Progenitor cell of endocrine pancreas (in vitro differentiated cells): ENCODE measurements around the gene ORMDL1. TPM values are rescaled to one million over a fixed set of nuclear protein-coding genes. Genes with fewer than 3 reads are reported as not detected.

ENCODE experiments used
- DNase-seq: peaks from one replicate; pipeline ENCODE4 v3.0.0; 2021; ENCODE audit warnings: low spot score; ENCODE audit not compliant: unreplicated experiment
- H3K27ac Mint-ChIP-seq: 2 replicates; pipeline ENCODE4 v1.8.0; 2021; ENCODE audit warnings: mild to moderate bottlenecking, moderate library complexity, mixed read lengths
- H3K27me3 Mint-ChIP-seq: 2 replicates; pipeline ENCODE4 v1.8.0; 2021; ENCODE audit warnings: mixed read lengths
- H3K36me3 Mint-ChIP-seq: 2 replicates; pipeline ENCODE4 v1.8.0; 2022; ENCODE audit warnings: mixed read lengths; ENCODE audit not compliant: insufficient read depth
- H3K4me1 Mint-ChIP-seq: 2 replicates; pipeline ENCODE4 v1.8.0; 2021; ENCODE audit warnings: low read depth, mixed read lengths
- H3K4me3 Mint-ChIP-seq: 2 replicates; pipeline ENCODE4 v1.8.0; 2021; ENCODE audit warnings: low read depth, mild to moderate bottlenecking, moderate library complexity, mixed read lengths
- H3K9me3 Mint-ChIP-seq: 2 replicates; pipeline ENCODE4 v1.8.0; 2021; ENCODE audit warnings: low read depth, mixed read lengths
- long read RNA-seq: library from polyadenylated mRNA; unstranded; transcript quantifications from one replicate; pipeline ENCODE4 v2.0.0, GENCODE V29; 2020
- total RNA-seq: library from RNA; stranded (reverse); gene quantifications from 2 replicates; pipeline ENCODE4 v1.2.1, GENCODE V29; 2021
- TF ChIP-seq, protein P1 (sequence below): fragments of 200-600 bp; sonication (generic); IDR thresholded peaks from one replicate; pipeline ENCODE4 v1.5.0; 2021; ENCODE audit warnings: antibody characterized with exemption, mild to moderate bottlenecking; ENCODE audit not compliant: unreplicated experiment

ORMDL1 gene, protein sequence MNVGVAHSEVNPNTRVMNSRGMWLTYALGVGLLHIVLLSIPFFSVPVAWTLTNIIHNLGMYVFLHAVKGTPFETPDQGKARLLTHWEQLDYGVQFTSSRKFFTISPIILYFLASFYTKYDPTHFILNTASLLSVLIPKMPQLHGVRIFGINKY
- total RNA-seq = 74.1 and 84.9 TPM in 2 replicates
- long read RNA-seq, transcript ORMDL1-203 (4 exons, 2,009 nt) = minor isoform, 28 of 169 reads
- long read RNA-seq, transcript ORMDL1-202 (5 exons, 1,137 nt) = minor isoform, 24 of 169 reads
- long read RNA-seq, transcript ORMDL1-201 (3 exons, 2,692 nt) = major isoform, 69 of 169 reads
- long read RNA-seq, partial matches to known transcripts = 20 of 169 reads
- long read RNA-seq, other reads (novel, unspliced or antisense) = 27 of 169 reads

DNA sequence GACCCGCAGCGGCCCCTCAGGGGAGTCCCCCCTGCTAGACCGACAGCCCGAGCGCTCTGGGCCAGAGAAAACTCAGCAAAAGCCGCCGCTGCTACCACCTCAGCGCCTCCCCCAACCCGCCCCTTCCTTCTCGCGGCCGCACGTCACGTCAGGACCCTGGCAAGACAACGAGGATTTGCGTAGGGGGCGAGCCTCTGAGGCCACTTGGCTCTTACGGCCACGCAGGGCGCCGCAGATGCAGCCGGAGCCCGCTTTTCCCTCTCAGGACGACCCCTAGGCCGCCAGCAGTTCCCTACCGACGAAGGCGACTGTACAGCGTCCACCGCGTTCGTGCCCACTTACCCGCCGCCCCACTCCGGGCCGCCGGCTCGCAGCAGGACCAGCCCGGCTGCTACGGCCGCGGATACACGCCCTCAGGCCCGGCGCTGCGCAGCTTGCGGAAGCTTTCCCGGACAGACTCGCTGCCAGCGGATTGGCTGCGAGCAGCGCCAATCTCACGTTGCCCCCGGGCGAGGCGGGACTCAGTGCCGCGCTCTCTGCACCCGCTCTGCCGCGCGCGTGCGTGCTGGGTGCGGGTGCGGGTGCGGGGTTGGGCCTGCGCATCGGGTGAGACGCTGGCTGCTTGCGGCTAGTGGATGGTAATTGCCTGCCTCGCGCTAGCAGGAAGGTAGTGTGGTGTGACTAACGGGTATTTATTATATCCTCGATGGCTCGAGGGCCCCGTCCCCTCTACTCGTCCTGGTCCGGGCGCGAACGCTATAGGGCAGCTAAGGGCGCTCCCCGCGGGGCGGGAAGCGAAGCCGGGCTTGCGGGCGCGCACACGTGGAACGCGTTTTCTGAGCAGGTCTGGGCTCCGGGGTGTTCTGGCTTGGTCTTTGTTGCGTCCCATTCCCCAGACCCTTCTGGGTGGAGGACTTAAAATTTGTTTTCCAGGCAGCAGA is at the start of gene ORMDL1, which contains the start of gene PMS1:
Gene ORMDL1, minus strand, starts transcription at position 413 of the 941 bp plus-strand sequence. CDS start 1,744 bp downstream, outside the sequence.
Gene PMS1, plus strand, starts transcription at position 524 of the 941 bp plus-strand sequence. CDS start 7,360 bp downstream, outside the sequence.
- peaks cover 28% of the 10 kb centered on the region for H3K4me1 Mint-ChIP-seq
- peak within 1 kb of the TSS; percentile 93 for H3K4me3 Mint-ChIP-seq
- TF ChIP-seq, protein P1, sequence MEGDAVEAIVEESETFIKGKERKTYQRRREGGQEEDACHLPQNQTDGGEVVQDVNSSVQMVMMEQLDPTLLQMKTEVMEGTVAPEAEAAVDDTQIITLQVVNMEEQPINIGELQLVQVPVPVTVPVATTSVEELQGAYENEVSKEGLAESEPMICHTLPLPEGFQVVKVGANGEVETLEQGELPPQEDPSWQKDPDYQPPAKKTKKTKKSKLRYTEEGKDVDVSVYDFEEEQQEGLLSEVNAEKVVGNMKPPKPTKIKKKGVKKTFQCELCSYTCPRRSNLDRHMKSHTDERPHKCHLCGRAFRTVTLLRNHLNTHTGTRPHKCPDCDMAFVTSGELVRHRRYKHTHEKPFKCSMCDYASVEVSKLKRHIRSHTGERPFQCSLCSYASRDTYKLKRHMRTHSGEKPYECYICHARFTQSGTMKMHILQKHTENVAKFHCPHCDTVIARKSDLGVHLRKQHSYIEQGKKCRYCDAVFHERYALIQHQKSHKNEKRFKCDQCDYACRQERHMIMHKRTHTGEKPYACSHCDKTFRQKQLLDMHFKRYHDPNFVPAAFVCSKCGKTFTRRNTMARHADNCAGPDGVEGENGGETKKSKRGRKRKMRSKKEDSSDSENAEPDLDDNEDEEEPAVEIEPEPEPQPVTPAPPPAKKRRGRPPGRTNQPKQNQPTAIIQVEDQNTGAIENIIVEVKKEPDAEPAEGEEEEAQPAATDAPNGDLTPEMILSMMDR = peak; percentile 13
- H3K9me3 Mint-ChIP-seq = no peaks in the 10 kb centered on the region
- peaks cover 19% of the 10 kb centered on the region for H3K36me3 Mint-ChIP-seq
- H3K27me3 Mint-ChIP-seq = no peaks in the 10 kb centered on the region
- DNase-seq = peak; percentile 93
- H3K27ac Mint-ChIP-seq = peak within 1 kb of the TSS; percentile 95

DNA sequence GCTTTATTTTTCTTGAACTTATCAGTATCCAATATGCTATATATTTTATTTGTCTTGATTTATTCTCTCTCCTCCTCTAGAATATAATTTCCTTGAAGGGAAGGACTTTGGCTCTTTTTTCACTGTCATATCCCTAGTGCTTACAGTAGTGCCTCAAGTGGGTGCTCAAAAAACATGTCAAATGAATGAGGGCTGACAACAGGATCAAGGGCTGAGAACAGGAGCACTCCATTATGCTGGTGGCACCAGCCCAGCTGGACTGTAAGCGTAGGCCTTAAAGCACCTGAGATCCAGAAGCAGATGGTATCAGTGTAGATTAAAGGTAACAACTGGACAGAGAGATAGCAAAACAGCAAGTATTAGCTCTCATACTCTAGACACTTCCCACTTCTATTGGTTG is 46.4 kb upstream of the ORMDL1 start:
- Mint-ChIP-seq H3K27me3 (no peaks in the 10 kb centered on the region), H3K9me3 (no peaks in the 10 kb centered on the region), H3K4me1 (peaks cover 3% of the 10 kb centered on the region)

DNA sequence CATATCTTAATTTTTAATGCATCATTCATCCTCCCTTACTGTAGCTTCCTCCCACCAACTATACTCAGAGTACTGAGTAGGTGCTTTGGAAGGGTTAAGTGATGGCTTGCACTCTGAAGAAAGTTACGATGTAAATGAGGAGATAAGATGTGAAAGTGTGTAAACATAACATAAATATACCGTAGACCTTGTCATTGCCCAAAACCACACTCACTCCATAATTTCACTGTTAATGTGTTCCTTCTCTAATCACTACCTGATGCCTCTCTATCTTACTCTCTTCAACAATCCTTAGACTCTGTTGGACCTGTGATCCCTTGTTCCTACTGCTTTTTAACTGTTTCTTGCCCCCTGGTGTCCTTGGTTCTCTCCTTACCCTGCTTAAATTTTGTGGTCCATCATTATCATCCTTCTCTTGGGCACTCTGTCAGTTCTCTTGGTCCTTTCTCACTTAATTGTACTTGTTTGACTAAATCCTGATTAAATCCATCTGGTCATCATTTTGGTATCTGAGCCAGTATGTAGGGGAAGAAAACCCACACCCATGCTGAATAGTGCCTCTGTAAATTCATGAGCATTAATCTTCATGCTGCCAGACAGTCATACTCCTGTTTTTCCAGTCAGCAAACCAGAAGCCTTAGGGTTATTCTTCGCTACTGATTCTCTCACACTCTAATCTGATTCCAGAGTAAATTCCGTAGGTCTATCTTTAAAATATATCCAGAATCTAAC is 45.1 kb upstream of the ORMDL1 start:
- no peaks in the 10 kb centered on the region for H3K9me3 Mint-ChIP-seq
- H3K4me1 Mint-ChIP-seq = peaks cover 3% of the 10 kb centered on the region
- H3K4me3 Mint-ChIP-seq = no peak overlapping the region
- peaks cover 6% of the 10 kb centered on the region for H3K36me3 Mint-ChIP-seq
- TF ChIP-seq, protein P1 = no peak
- DNase-seq = no peak
- H3K27ac Mint-ChIP-seq = peak overlapping the region; percentile 7
- H3K27me3 Mint-ChIP-seq = no peaks in the 10 kb centered on the region

More for the DNA sequence above, 46.4 kb upstream of the ORMDL1 start:
- DNase-seq = no peak
- Mint-ChIP-seq H3K36me3 (peaks cover 6% of the 10 kb centered on the region), H3K27ac (no peak overlapping the region), H3K4me3 (no peak overlapping the region)
- TF ChIP-seq, protein P1 = no peak

DNA sequence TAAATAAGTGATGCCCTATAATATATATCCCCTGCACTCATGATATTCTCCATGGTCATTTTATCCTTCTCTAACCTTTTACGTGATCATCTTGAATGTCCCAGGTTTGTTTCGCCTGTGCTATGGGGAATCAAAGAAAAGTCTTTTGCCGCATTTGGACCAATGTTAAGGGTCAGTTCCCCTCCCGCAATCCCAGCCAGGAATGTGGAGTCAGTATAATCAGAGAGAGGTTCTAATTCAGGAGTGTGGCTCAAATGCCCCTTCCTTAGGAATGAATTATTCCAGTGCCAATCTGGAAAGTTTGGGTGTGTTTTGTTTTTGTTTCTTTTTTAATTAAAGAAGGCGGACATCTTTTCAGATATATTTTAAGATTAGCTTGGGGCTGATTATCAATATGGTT is 41.9 kb upstream of the ORMDL1 start:
- no peaks in the 10 kb centered on the region for H3K9me3 Mint-ChIP-seq
- H3K27ac Mint-ChIP-seq = no peak overlapping the region
- no peak overlapping the region for H3K4me3 Mint-ChIP-seq
- peaks cover 3% of the 10 kb centered on the region for H3K4me1 Mint-ChIP-seq
- no peaks in the 10 kb centered on the region for H3K27me3 Mint-ChIP-seq
- no peak for DNase-seq
- peaks cover 2% of the 10 kb centered on the region for H3K36me3 Mint-ChIP-seq
- TF ChIP-seq, protein P1 = no peak
